GM19452 (cell line): Measurements from ENCODE around the gene LSMEM2.
A peak's percentile ranks its signal among the peaks of the same experiment; 100 is the strongest.
"Not testable (repeated sequence)": the region's sequence is repeated elsewhere in the genome, so short reads cannot be mapped to it uniquely, and the experiment has no call there.

Experiments used
- ATAC-seq: cut with Tn5 transposase; IDR thresholded peaks from one replicate; pipeline ENCODE4 v1.9.1; 2021; ENCODE audit not compliant: unreplicated experiment

The LSMEM2 gene

GRCh38 chr3:50276762-50277101 is 2.2 kb upstream of the LSMEM2 start:
- ATAC-seq, result no peak

GRCh38 chr3:50278123-50278879 is 586 bp upstream of the LSMEM2 start:
- ATAC-seq, result no peak

GRCh38 chr3:50279255-50280016 is 549 bp downstream of the LSMEM2 start:
- no peak for ATAC-seq

- ATAC-seq, result not testable (repeated sequence)
Observed at GRCh38 chr3:50284121-50284520, 5.2 kb downstream of the LSMEM2 start.

GRCh38 chr3:50286322-50287227 is 7.7 kb downstream of the LSMEM2 start:
- no peak for ATAC-seq

- no peak for ATAC-seq
Observed at GRCh38 chr3:50287262-50287661, 8.4 kb downstream of the LSMEM2 start.

GRCh38 chr3:50288387-50289007 is 9.6 kb downstream of the LSMEM2 start:
- no peak for ATAC-seq

GRCh38 chr3:50289130-50289529 is 10.2 kb downstream of the LSMEM2 start:
- ATAC-seq, result no peak

GRCh38 chr3:50290161-50290641 is 11.3 kb downstream of the LSMEM2 start:
- no peak for ATAC-seq

- ATAC-seq, result peak; percentile 96
Observed at GRCh38 chr3:50292159-50293078, 13.5 kb downstream of the LSMEM2 start, which contains the start of gene IFRD2. Gene IFRD2 (minus strand): TSS chr3:50292429. CDS start chr3:50292274, 155 bp downstream.

GRCh38 chr3:50293079-50293801 is 14.4 kb downstream of the LSMEM2 start:
- ATAC-seq, result no peak

GRCh38 chr3:50294089-50294488 is 15.2 kb downstream of the LSMEM2 start:
- ATAC-seq, result no peak

- ATAC-seq, result no peak
Observed at GRCh38 chr3:50294492-50295403, 15.9 kb downstream of the LSMEM2 start.

GRCh38 chr3:50295553-50296431 is 16.9 kb downstream of the LSMEM2 start:
- ATAC-seq, result no peak

- ATAC-seq, result no peak
Observed at GRCh38 chr3:50296721-50297383, 18.0 kb downstream of the LSMEM2 start.

- no peak for ATAC-seq
Observed at GRCh38 chr3:50297384-50297775, 18.5 kb downstream of the LSMEM2 start.
